ENCODE results near the gene NAPB. TPM values are rescaled to one million over a fixed set of nuclear protein-coding genes. Genes with fewer than 3 reads are reported as not detected.
A peak's percentile ranks its signal among the peaks of the same experiment; 100 is the strongest.

Gene NAPB
- polyA plus RNA-seq, 6 donors from 2014 or later, result 4.1 to 8.3 (median 6.3) TPM

DNA sequence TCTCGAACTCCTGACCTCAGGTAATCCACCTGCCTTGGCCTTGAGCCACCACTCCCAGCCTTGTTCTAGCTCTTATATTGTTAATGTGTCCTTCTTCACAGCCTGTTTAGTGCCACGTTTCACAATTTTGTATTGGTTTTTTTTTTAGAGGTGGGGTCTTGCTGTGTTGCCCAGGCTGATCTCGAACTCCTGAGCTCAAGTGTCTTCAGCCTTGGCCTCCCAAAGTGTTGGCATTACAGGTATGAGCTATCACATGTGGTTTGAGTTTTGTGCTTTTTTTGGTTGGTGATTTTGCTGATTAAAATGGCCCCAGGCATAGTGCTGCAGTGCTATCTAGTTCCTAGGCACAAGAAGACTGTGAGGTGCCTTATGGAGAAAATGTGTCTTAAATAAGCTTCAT, 12.3 kb upstream of the NAPB start:
- no peaks in the 10 kb centered on the region for H3K4me1 Mint-ChIP-seq
- no peaks in the 10 kb centered on the region for H3K9me3 Mint-ChIP-seq
- DNase-seq (no peak), ATAC-seq (ENCODE audit: low read depth in 2 of 2) (no peak)
- H3K36me3 Mint-ChIP-seq, result no peaks in the 10 kb centered on the region
- H3K27ac Mint-ChIP-seq, result no peak overlapping the region
- no peaks in the 10 kb centered on the region for H3K27me3 Mint-ChIP-seq
- H3K4me3 Mint-ChIP-seq, result no peak overlapping the region

DNA sequence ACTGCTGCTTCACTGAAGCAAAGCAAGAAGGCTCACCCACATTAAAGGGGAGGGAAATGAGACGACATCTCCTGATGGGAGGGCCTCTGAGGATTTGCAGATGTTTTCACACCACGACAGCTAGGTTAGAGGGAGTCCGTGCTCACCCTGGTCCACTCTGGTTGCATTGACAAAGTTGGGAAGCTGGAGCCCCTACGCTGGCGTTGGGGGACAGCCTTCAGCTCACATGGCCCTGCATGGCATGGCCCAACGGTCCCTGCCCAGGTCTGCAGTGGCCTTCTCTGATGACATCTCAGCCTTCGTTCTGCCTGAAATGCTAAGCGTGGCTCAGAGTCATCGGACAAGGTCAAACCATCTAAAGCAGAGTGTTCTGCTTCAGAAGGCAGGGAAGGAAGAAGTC, 3.8 kb upstream of the NAPB start:
- H3K27ac Mint-ChIP-seq, result peak overlapping the region in 1 of 6 donors; percentile 57
- H3K27me3 Mint-ChIP-seq, result peaks cover 6 to 14% (median 12%) of the 10 kb centered on the region in 3 donors
- H3K4me1 Mint-ChIP-seq, result peaks cover 6 to 10% (median 7%) of the 10 kb centered on the region in 3 donors
- no peaks in the 10 kb centered on the region for H3K9me3 Mint-ChIP-seq
- DNase-seq (no peak), ATAC-seq (ENCODE audit: low read depth in 2 of 2) (no peak)
- H3K4me3 Mint-ChIP-seq, result no peak overlapping the region
- H3K36me3 Mint-ChIP-seq, result no peaks in the 10 kb centered on the region

DNA sequence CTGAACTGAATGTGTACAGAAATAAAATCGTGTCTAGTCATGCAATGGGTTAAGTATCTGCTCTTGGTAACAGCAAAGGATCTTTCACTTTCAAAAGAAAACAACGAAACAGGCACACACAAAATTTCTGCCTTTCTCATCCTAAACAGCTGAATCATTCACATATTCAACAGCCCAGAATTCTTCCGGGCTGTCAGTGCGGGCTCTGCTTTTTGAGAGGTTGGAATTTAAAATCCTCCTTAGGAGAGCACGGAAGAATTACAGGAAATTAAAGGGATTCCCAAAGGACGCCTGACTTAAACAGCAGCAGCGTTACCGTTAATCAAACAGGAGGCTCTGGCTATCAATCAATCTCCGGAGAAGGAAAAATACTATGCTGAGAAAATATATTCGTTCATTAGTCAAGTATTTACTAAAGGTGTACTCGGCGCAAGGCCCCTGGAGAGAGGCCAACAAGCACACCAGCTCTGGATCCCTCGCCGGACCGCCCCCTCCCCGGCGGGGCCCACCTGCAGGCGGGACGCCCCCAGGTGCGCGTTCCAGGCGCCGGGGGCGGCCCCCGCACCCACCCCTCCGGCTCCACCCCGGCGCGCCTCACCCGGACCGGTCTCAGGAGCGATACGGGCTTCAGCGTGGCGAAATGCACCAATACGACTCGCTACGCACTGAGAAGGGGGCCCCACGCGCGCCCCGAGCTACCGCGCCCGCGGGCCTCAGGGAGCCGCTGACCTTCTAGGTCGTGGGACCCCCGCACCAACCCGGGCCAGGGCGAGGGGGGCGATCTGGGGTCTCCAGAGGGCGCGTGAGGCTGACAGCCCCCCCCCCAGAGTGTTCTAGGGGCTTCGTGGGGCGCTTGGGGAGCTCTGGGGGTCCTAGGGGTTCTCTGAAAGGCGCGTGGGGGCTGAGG, 1.0 kb downstream of the NAPB start:
- DNase-seq, result peak; percentile 51
- Mint-ChIP-seq H3K27me3 (peaks cover 6 to 13% (median 12%) of the 10 kb centered on the region in 3 donors), H3K36me3 (no peaks in the 10 kb centered on the region), H3K9me3 (no peaks in the 10 kb centered on the region), H3K4me3 (peak overlapping the region; percentile 86 to 93 (median 92)), H3K4me1 (peaks cover 12 to 18% (median 16%) of the 10 kb centered on the region in 3 donors), H3K27ac (peak overlapping the region; percentile 47 to 87 (median 75))
- peak; percentile 22 for ATAC-seq (ENCODE audit: low read depth in 2 of 2)

DNA sequence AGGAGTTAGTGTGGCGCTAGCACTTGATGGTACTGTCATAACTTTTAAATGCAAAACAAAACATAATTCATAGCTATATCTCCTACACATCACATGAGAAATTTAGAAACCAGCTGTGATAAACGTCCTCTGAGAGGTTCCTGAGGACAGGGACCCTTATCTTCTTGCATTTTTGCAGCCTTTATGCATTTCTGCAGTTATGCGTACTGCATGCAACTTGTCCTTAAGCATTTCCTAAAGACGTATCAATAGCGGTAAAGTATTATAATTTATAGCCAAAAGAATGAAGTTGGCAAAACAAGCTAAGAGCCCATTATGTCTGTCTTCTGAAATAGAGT, 1.7 kb downstream of the NAPB start:
- DNase-seq (no peak), ATAC-seq (ENCODE audit: low read depth in 2 of 2) (no peak)
- Mint-ChIP-seq H3K4me1 (peaks cover 12 to 18% (median 16%) of the 10 kb centered on the region in 3 donors), H3K36me3 (no peaks in the 10 kb centered on the region), H3K27ac (peak overlapping the region; percentile 20 to 87 (median 46)), H3K9me3 (no peaks in the 10 kb centered on the region), H3K4me3 (peak overlapping the region; percentile 86 to 93 (median 90)), H3K27me3 (peaks cover 4 to 7% (median 7%) of the 10 kb centered on the region in 3 donors)

DNA sequence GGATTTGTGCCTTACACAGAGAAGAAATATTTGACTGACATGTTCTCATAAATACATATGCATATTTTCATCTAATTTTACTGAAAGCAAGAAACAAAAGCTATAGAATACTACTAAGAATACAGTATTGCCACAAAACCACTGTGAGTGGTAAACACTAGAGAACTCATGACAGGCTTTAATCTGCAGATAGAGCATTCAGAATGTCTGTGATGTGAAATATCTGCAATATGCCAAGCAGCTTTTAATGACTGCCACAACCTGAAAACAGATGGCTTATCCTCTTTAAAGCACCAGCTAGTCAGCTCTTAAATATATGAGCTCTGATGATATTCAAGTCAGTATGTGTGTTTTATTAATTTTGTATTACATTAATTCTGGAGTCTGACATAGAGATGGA, 3.4 kb downstream of the NAPB start:
- Mint-ChIP-seq H3K27me3 (no peaks in the 10 kb centered on the region), H3K4me3 (no peak overlapping the region), H3K9me3 (no peaks in the 10 kb centered on the region), H3K27ac (no peak overlapping the region), H3K36me3 (no peaks in the 10 kb centered on the region), H3K4me1 (peaks cover 12 to 21% (median 16%) of the 10 kb centered on the region in 3 donors)
- ATAC-seq (ENCODE audit: low read depth in 2 of 2) (no peak), DNase-seq (no peak)

DNA sequence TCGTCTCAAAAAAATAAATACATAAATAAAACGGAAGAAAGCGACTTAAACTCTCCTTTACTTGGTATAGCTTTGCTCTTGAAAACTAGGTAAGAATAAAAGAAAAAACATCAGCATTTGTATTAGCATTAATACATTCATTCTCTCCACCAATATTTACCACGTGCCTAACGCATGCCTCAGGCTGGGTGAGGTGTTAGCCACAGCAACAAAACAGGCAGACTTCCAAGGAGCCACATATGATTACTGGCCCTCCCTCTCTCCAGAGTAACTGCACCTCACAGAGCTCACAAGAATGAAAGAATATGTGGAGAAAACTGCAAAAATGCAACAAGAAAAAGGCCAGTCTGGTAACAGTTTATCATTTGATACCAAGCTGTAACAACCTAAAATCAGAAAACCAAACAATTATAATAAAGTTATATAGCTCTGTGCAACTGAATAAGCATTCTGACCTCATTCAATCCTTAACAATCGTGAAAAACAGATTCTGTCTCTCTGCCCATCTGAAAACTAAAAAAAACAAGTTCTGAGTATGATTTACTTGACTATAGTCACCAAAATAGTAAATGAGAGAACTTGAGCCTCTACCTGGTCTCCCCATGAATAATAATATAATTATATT, 5.2 kb downstream of the NAPB start:
- Mint-ChIP-seq H3K36me3 (no peaks in the 10 kb centered on the region), H3K4me1 (peaks cover 6 to 14% (median 7%) of the 10 kb centered on the region in 3 donors), H3K9me3 (no peaks in the 10 kb centered on the region), H3K4me3 (no peak overlapping the region), H3K27ac (no peak overlapping the region), H3K27me3 (no peaks in the 10 kb centered on the region)
- DNase-seq, result no peak
- no peak for ATAC-seq (ENCODE audit: low read depth in 2 of 2)

DNA sequence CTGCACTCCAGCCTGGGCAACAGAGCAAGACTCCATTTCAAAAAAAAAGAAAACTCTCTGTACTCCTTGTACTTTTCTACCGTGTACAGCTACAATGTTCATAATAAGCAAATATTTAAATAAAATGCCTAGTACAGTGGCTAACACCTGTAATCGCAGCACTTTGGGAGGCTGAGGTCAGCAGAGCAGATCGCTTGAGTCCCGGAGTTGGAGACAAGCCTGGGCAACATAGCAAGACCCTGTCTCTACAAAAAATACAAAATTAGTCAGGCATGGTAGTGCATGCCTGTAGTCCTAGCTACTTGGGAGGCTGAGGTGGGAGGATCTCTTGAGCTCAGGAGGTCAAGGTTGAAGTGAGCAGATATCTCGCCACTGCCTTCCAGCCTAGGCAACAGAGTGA, 5.7 kb downstream of the NAPB start:
- Mint-ChIP-seq H3K4me3 (no peak overlapping the region), H3K4me1 (peaks cover 6 to 14% (median 7%) of the 10 kb centered on the region in 3 donors), H3K27ac (peak overlapping the region in 2 of 6 donors; percentile 16 to 26), H3K9me3 (no peaks in the 10 kb centered on the region), H3K36me3 (no peaks in the 10 kb centered on the region), H3K27me3 (no peaks in the 10 kb centered on the region)
- DNase-seq (no peak), ATAC-seq (ENCODE audit: low read depth in 2 of 2) (no peak)

DNA sequence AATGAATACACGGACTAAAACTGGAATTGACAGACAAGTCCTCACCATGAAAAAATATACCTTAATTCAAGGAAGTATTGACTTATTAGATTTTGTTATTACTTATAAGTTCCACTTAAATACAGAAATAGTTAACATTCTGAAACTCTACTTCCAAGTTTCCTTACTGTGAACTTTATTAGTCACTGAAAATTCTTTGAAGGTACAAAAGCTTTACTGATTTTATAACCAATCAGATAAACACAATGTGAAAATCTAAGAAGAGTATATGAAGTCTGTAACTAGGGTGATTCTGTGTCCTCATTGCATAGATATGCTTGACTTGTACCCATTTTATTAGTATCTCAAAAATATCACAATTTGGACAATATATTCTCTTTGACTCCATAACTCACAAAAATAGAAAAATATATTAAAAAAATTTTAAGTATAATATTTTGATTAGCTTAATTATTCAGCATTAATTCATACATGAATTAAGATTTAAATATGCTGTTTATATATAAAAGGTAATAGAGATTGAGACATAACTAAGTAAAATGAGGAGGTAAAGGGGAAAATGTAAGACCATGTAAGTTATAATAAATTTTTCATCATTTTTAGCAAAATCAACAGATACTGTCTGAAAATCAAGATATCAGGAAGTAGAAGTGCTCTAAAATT, 6.6 kb downstream of the NAPB start:
- no peak overlapping the region for H3K4me3 Mint-ChIP-seq
- peaks cover 1 to 9% (median 2%) of the 10 kb centered on the region in 3 donors for H3K4me1 Mint-ChIP-seq
- H3K36me3 Mint-ChIP-seq, result no peaks in the 10 kb centered on the region
- H3K27me3 Mint-ChIP-seq, result no peaks in the 10 kb centered on the region
- H3K27ac Mint-ChIP-seq, result no peak overlapping the region
- ATAC-seq (ENCODE audit: low read depth in 2 of 2), result no peak
- DNase-seq, result no peak
- no peaks in the 10 kb centered on the region for H3K9me3 Mint-ChIP-seq

DNA sequence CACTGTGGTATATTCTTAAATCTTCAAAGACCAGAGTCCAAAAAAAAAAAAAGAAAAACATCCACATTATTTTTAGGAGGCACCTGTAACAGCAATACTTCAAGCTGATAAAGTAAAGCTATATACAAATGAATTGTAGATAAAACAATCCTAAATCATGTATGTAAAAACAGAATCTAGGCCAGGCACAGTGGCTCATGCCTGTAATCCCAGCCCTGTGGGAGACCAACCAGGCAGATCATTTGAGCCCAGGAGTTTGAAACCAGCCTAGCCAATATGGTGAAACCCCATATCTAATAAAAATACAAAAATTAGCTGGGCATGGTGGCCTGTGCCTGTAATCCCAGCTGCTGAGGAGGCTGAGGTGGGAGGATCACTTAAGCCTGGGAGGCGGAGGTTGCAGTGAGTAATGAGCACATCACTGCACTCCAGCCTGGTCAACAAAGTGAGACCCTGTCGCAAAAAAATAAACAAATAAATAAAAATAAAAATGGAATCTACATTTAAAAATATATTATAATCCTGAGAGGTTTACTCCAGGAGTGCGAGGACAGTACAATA, 7.3 kb downstream of the NAPB start:
- ATAC-seq (ENCODE audit: low read depth in 2 of 2), result no peak
- Mint-ChIP-seq H3K27ac (no peak overlapping the region), H3K36me3 (no peaks in the 10 kb centered on the region), H3K4me3 (no peak overlapping the region), H3K9me3 (no peaks in the 10 kb centered on the region), H3K27me3 (no peaks in the 10 kb centered on the region), H3K4me1 (peaks cover 0 to 5% (median 0%) of the 10 kb centered on the region in 3 donors)
- no peak for DNase-seq

DNA sequence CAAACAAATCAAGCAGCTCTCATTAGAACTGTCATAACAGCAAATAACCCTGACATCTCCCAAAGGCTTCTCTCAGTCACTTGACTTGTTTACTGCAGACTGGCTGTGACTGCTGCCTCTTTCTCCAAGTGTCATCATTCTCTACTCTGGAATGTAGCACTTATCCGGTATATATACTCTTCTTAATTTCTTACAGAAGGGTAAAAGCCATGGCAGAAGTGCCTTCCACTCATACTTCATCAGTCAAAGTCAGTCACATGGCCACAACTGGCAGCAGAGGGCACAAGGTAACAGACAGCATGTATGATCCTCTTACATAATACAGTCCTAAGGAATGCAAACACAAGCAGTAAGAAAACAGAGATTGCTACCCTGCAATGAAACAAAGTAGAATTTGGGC, 9.3 kb downstream of the NAPB start:
- Mint-ChIP-seq H3K36me3 (no peaks in the 10 kb centered on the region), H3K27me3 (no peaks in the 10 kb centered on the region), H3K4me1 (peaks cover 13 to 23% (median 16%) of the 10 kb centered on the region in 3 donors), H3K9me3 (no peaks in the 10 kb centered on the region), H3K4me3 (no peak overlapping the region), H3K27ac (no peak overlapping the region)
- ATAC-seq (ENCODE audit: low read depth in 2 of 2) (no peak), DNase-seq (no peak)

DNA sequence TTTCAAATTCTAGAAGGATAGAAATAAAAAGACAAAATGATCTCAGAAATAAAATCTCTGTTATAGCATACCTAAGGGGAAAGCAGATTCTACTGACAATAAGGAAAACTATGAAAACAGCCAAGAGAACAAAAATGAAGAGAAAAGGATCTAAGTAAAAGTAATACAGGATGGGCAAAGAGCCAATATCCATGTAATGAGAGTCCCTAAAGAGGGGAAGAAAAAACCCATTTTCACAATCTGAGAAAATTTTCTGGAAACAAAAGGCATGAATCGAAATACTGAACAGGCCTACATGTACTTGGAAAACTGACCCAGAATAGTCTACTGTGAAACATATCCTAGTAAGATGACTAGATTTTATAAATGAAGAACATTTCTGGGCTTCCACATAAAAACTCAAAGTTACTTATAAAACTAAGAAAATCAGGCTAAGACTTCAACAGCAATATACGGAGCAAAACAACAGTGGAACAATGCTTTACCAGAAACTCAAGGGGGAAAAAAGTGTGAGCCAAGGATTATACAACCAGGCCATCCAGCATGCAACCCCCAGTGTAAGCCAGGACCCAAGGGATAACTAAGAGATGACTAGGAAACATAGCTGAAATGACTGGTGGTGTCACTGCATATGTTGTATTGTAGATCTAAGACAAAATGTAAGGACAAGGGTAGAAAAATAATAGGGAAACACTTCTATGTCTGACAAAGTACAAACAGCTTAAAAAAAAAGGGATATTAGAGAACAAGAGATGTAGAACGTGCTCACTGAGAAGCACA, 10.2 kb downstream of the NAPB start:
- Mint-ChIP-seq H3K9me3 (no peaks in the 10 kb centered on the region), H3K27me3 (no peaks in the 10 kb centered on the region), H3K36me3 (no peaks in the 10 kb centered on the region), H3K4me3 (no peak overlapping the region), H3K4me1 (peaks cover 13 to 23% (median 20%) of the 10 kb centered on the region in 3 donors), H3K27ac (peak overlapping the region in 2 of 6 donors; percentile 58 to 95)
- ATAC-seq (ENCODE audit: low read depth in 2 of 2) (no peak), DNase-seq (no peak)

DNA sequence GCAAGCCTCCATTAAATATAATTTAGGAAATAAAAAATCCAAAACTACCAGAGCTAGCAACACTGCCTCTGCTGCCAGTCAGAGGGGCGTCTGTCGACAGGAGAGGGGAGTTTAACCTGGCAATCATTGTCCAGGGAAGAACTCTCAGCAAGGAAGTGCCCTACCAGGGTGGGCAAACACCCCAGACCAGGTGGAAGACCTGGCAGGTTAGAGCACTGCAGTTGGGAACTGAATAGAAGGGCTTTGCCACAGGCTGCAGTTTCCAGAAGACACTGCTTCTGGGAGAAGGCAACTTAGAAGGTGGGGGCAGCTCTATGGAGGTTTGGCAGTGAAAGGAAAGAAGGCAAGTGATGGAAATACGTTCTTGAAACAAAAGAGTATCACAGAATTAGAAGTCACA, 11.5 kb downstream of the NAPB start:
- H3K36me3 Mint-ChIP-seq, result no peaks in the 10 kb centered on the region
- no peaks in the 10 kb centered on the region for H3K9me3 Mint-ChIP-seq
- ATAC-seq (ENCODE audit: low read depth in 2 of 2) (no peak), DNase-seq (no peak)
- H3K27ac Mint-ChIP-seq, result peak overlapping the region in 1 of 6 donors; percentile 95
- peaks cover 17 to 24% (median 20%) of the 10 kb centered on the region in 3 donors for H3K4me1 Mint-ChIP-seq
- H3K27me3 Mint-ChIP-seq, result no peaks in the 10 kb centered on the region
- H3K4me3 Mint-ChIP-seq, result no peak overlapping the region

DNA sequence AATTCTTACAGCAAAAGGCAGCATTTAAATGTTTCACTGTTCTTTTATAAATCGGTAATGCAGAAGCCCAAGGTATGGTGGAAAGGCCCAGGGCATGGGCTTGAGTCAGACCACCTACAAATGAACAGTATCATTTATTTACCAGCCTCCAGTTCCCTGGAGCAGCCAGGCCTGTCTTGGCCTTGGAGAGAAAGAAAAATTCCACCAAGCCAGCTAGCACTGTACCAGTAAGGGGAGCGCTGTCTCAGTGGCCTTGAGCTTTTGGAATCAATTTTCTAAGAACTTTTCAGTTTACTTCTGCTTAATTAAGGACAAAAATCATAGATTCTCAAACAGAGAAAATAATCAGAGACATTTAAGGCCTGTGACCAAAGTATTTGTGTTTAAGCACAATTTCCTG, 12.3 kb downstream of the NAPB start:
- peak overlapping the region in 3 of 6 donors; percentile 12 to 95 (median 83) for H3K27ac Mint-ChIP-seq
- H3K4me3 Mint-ChIP-seq, result no peak overlapping the region
- no peaks in the 10 kb centered on the region for H3K36me3 Mint-ChIP-seq
- ATAC-seq (ENCODE audit: low read depth in 2 of 2) (no peak), DNase-seq (no peak)
- H3K27me3 Mint-ChIP-seq, result no peaks in the 10 kb centered on the region
- H3K4me1 Mint-ChIP-seq, result peaks cover 17 to 24% (median 20%) of the 10 kb centered on the region in 3 donors
- no peaks in the 10 kb centered on the region for H3K9me3 Mint-ChIP-seq
